ENCODE results near the gene LCA5. TPM values are rescaled to one million over a fixed set of nuclear protein-coding genes. Genes with fewer than 3 reads are reported as not detected.
"Not testable (repeated sequence)": the region's sequence is repeated elsewhere in the genome, so short reads cannot be mapped to it uniquely, and the experiment has no call there.

Gene LCA5
- total RNA-seq, 1 experiment from 2014 or later = 7.0 TPM

GRCh38 chr6:79529567-79529966 lies 7.7 kb downstream of the LCA5 start:
- peaks cover 17% of the 10 kb centered on the region for H3K4me1 ChIP-seq (ENCODE audit: control insufficient read depth, insufficient read depth, low read length)
- POLR2A ChIA-PET; intact Hi-C loops (cut with micrococcal nuclease; ENCODE audit: unreplicated experiment); DNase-seq (ENCODE audit: low read depth, low spot score); ATAC-seq; H3K4me3 ChIP-seq (ENCODE audit: low read depth in 2 of 2, low read length in 2 of 2); in situ Hi-C loops (cut with HindIII; ENCODE audit: low pct_unique_long_range_greater_than_20kb, low sequenced_read_pairs); H3K36me3 ChIP-seq (ENCODE audit: control insufficient read depth, insufficient read depth, low read length); H3K27me3 ChIP-seq (ENCODE audit: control insufficient read depth, insufficient read depth, low read length); BruUV-seq (replicated peaks); CTCF ChIA-PET; H3K9me3 ChIP-seq (ENCODE audit: control insufficient read depth, insufficient read depth, low read depth, low read length); H3K27ac ChIP-seq (ENCODE audit: low read length): not testable (repeated sequence)

DNA sequence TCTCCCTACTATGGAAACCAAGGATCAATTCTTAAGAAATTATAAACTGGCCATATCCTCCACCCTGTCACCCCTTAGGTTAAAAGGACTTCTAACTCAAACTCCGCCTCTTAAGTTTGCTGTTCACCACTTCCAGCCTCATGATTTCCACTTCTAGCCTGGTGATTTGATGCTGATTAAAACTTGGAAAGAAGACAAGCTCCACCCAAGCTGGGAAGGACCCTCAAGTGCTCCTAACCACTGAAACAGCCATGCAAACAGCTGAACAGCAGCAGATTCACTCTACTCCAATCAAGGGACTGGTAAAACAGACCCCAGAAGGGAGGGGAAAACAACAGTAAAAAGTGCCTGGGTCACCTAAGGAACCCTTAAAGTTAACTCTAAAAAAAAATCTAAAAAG lies 10.3 kb downstream of the LCA5 start:
- no peak for ATAC-seq
- DNase-seq (ENCODE audit: low read depth, low spot score) = no peak
- Histone ChIP-seq H3K36me3 (ENCODE audit: control insufficient read depth, insufficient read depth, low read length) (no peaks in the 10 kb centered on the region), H3K27me3 (ENCODE audit: control insufficient read depth, insufficient read depth, low read length) (no peaks in the 10 kb centered on the region), H3K4me3 (ENCODE audit: low read depth in 2 of 2, low read length in 2 of 2) (no peak overlapping the region), H3K27ac (ENCODE audit: low read length) (peak overlapping the region; percentile 87), H3K9me3 (ENCODE audit: control insufficient read depth, insufficient read depth, low read depth, low read length) (no peaks in the 10 kb centered on the region), H3K4me1 (ENCODE audit: control insufficient read depth, insufficient read depth, low read length) (peaks cover 21% of the 10 kb centered on the region)
- no TSS peak for BruUV-seq (replicated peaks)
- in situ Hi-C loops (cut with HindIII; ENCODE audit: low pct_unique_long_range_greater_than_20kb, low sequenced_read_pairs) (no loop called here), intact Hi-C loops (cut with micrococcal nuclease; ENCODE audit: unreplicated experiment) (no loop called here)
- ChIA-PET CTCF (interaction anchor here (0.7 kb wide), 1 partner anchor 78 kb away, joined by 4 read pairs; no protein-coding TSS in a partner anchor), POLR2A (interaction anchor here (0.6 kb wide), 1 partner anchor 107 kb away, joined by 3 read pairs; no protein-coding TSS in a partner anchor)
- TF ChIP-seq POLR2AphosphoS5 (IDR thresholded peaks at IDR 0.05; ENCODE audit: low read depth, low read length) (no peak), SIN3A (IDR thresholded peaks at IDR 0.05; ENCODE audit: borderline replicate concordance, insufficient read depth, low read depth, low read length) (no peak), REST (IDR thresholded peaks at IDR 0.05; ENCODE audit: insufficient read depth in 1 of 2, low read depth in 2 of 2, low read length in 1 of 2) (no peak), TCF7L2 (IDR thresholded peaks at IDR 0.05; ENCODE audit: low read depth, low read length) (no peak)
- TF ChIP-seq, protein P1, sequence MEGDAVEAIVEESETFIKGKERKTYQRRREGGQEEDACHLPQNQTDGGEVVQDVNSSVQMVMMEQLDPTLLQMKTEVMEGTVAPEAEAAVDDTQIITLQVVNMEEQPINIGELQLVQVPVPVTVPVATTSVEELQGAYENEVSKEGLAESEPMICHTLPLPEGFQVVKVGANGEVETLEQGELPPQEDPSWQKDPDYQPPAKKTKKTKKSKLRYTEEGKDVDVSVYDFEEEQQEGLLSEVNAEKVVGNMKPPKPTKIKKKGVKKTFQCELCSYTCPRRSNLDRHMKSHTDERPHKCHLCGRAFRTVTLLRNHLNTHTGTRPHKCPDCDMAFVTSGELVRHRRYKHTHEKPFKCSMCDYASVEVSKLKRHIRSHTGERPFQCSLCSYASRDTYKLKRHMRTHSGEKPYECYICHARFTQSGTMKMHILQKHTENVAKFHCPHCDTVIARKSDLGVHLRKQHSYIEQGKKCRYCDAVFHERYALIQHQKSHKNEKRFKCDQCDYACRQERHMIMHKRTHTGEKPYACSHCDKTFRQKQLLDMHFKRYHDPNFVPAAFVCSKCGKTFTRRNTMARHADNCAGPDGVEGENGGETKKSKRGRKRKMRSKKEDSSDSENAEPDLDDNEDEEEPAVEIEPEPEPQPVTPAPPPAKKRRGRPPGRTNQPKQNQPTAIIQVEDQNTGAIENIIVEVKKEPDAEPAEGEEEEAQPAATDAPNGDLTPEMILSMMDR (IDR thresholded peaks at IDR 0.05) = no peak

DNA sequence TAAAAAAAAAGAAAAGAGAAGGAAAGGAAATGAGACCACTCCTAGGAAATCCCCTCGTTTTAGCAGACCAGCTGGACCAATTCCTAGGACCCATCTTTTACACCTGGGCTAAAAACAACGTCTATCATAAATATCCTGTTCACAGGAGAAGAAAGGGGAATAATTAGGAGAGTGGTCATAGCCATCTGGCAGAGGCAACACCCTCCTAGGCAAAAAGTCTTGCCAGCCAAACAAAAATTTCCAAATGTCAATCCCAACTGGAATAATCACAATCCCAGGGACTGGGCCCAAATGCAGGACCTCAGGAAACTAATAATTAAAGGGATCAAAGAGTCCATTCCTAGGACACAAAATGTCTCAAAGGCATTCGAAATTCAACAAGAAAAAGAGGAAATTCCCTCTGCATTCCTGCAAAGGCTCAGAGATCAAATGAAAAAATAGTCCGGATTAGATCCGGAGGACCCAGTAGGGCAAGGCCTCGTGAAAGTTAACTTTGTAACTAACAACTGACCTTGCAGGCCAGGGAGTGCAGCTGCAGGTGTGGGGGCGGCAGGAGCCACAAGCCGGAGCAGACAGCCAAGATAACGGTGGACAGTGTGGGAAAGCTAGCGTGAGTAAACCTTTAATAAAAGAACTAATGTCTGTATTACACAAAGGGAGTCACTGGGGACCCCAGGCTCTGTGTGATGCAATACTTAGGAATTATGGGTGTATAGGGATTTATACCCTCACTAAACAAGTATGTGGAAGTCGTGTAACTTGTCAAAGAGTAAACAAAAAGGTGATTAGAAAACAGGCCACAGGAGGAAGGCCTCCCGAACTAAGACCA lies 11.7 kb downstream of the LCA5 start:
- in situ Hi-C loops (cut with HindIII; ENCODE audit: low pct_unique_long_range_greater_than_20kb, low sequenced_read_pairs) (no loop called here), intact Hi-C loops (cut with micrococcal nuclease; ENCODE audit: unreplicated experiment) (no loop called here)
- TF ChIP-seq TCF7L2 (IDR thresholded peaks at IDR 0.05; ENCODE audit: low read depth, low read length) (0 out of 2 replicates have a peak, but pooled peaks have one; percentile 63), REST (IDR thresholded peaks at IDR 0.05; ENCODE audit: insufficient read depth in 1 of 2, low read depth in 2 of 2, low read length in 1 of 2) (no peak)
- BruUV-seq (replicated peaks) = no TSS peak
- POLR2A ChIA-PET = interaction anchor here (0.7 kb wide), 1 partner anchor 20 kb away, joined by 3 read pairs; no protein-coding TSS in a partner anchor
- Histone ChIP-seq H3K27ac (ENCODE audit: low read length) (peak overlapping the region; percentile 87), H3K9me3 (ENCODE audit: control insufficient read depth, insufficient read depth, low read depth, low read length) (no peaks in the 10 kb centered on the region), H3K4me1 (ENCODE audit: control insufficient read depth, insufficient read depth, low read length) (peaks cover 21% of the 10 kb centered on the region), H3K4me3 (ENCODE audit: low read depth in 2 of 2, low read length in 2 of 2) (peak overlapping the region; percentile 1 to 5; a peak in 2 of 4 replicates), H3K36me3 (ENCODE audit: control insufficient read depth, insufficient read depth, low read length) (no peaks in the 10 kb centered on the region), H3K27me3 (ENCODE audit: control insufficient read depth, insufficient read depth, low read length) (no peaks in the 10 kb centered on the region)
- peak; percentile 92 for ATAC-seq
- no peak for DNase-seq (ENCODE audit: low read depth, low spot score)
- CTCF ChIA-PET = no interaction called here
